Stimulated activated memory B cell treated with anti-CD40 and anti-IgM and Interleukin-4, amounts not matched to agents 10 μg/mL and 1 μg/mL and 100 μg/mL, for 72 hours (primary cell): ENCODE measurements around the gene RRN3.
"Not testable (repeated sequence)": the region's sequence is repeated elsewhere in the genome, so short reads cannot be mapped to it uniquely, and the experiment has no call there.

Experiments used
- ATAC-seq: fragments of 150-1000 bp; cut with Tn5 transposase; 2 replicates; pipeline ENCODE4 v1.10.0; 2021
- H3K27ac Mint-ChIP-seq: one replicate; pipeline ENCODE4 v1.8.0; 2022; ENCODE audit warnings: mild to moderate bottlenecking, mixed read lengths
- H3K27me3 Mint-ChIP-seq: one replicate; pipeline ENCODE4 v1.8.0; 2022; ENCODE audit warnings: mixed read lengths
- H3K36me3 Mint-ChIP-seq: one replicate; pipeline ENCODE4 v1.8.0; 2022; ENCODE audit warnings: mixed read lengths
- H3K4me1 Mint-ChIP-seq: one replicate; pipeline ENCODE4 v1.8.0; 2022; ENCODE audit warnings: mixed read lengths
- H3K4me3 Mint-ChIP-seq: one replicate; pipeline ENCODE4 v1.8.0; 2022; ENCODE audit warnings: mild to moderate bottlenecking, moderate library complexity, mixed read lengths
- H3K9me3 Mint-ChIP-seq: one replicate; pipeline ENCODE4 v1.8.0; 2022; ENCODE audit warnings: mixed read lengths

RRN3 gene, protein sequence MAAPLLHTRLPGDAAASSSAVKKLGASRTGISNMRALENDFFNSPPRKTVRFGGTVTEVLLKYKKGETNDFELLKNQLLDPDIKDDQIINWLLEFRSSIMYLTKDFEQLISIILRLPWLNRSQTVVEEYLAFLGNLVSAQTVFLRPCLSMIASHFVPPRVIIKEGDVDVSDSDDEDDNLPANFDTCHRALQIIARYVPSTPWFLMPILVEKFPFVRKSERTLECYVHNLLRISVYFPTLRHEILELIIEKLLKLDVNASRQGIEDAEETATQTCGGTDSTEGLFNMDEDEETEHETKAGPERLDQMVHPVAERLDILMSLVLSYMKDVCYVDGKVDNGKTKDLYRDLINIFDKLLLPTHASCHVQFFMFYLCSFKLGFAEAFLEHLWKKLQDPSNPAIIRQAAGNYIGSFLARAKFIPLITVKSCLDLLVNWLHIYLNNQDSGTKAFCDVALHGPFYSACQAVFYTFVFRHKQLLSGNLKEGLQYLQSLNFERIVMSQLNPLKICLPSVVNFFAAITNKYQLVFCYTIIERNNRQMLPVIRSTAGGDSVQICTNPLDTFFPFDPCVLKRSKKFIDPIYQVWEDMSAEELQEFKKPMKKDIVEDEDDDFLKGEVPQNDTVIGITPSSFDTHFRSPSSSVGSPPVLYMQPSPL

DNA sequence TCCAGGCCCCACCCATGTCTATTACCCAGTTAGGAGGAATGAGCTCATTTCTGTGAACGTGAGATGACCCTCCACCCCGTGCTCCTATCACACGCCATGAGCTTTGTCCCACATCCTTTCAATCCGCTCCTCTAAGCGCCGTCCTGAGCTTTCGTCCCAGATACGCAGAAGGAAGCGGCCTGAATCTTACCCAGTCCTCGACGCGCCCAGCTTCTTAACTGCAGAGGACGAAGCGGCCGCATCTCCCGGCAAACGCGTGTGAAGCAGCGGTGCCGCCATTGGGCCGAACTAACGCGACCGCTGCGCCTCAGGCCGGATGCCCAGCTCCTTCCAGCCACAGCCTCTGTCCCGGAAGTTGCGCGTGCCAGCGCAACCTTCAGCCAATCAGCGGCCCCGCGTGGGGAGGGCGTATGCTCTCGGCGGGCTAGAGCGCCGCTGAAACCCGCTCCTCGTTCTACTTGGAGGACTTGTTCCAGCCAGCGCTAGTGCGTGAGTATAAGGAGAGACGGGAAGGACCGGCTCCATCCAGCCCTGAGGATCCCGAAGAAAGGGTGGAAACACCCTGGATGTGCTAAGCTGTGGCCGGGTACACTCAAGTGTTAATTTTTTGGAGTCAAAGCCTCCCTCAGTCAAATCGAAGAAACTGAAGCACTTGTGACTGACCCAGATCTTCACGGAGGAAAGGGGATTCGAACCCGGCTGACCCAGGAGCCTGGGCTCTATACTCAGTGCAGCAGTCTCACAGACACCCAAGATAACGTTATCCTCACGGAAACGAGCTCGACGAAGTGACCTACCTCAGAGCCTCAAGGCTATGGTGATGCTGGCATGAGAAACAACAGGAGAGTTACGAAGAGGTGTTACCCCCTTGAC, at the start of gene RRN3:
TSS of gene RRN3 (minus strand) at position 318 of the 873 bp plus-strand sequence. CDS start at position 279, 39 bp downstream.
- H3K27ac Mint-ChIP-seq = peak within 1 kb of the TSS; percentile 97
- H3K27me3 Mint-ChIP-seq, H3K9me3 Mint-ChIP-seq, H3K36me3 Mint-ChIP-seq: not testable (repeated sequence)
- H3K4me1 Mint-ChIP-seq = peaks cover 17% of the 10 kb centered on the region
- peak; percentile 100 for ATAC-seq
- peak within 1 kb of the TSS; percentile 93 for H3K4me3 Mint-ChIP-seq

- not testable (repeated sequence) for H3K27me3 Mint-ChIP-seq, H3K4me3 Mint-ChIP-seq, H3K9me3 Mint-ChIP-seq, H3K36me3 Mint-ChIP-seq, H3K27ac Mint-ChIP-seq
- peaks cover 17% of the 10 kb centered on the region for H3K4me1 Mint-ChIP-seq
- ATAC-seq = peak; percentile 2
Observed at GRCh38 chr16:15143601-15144091, 49.6 kb upstream of the RRN3 start.

- H3K9me3 Mint-ChIP-seq, H3K4me3 Mint-ChIP-seq, H3K27ac Mint-ChIP-seq, H3K27me3 Mint-ChIP-seq, H3K36me3 Mint-ChIP-seq: not testable (repeated sequence)
- H3K4me1 Mint-ChIP-seq = peaks cover 17% of the 10 kb centered on the region
- ATAC-seq = peak; percentile 18
Observed at GRCh38 chr16:15142891-15143600, 49.0 kb upstream of the RRN3 start.

GRCh38 chr16:15142107-15142890, 48.2 kb upstream of the RRN3 start:
- not testable (repeated sequence) for H3K27ac Mint-ChIP-seq, H3K27me3 Mint-ChIP-seq, H3K4me3 Mint-ChIP-seq, H3K36me3 Mint-ChIP-seq, ATAC-seq, H3K9me3 Mint-ChIP-seq
- peaks cover 15% of the 10 kb centered on the region for H3K4me1 Mint-ChIP-seq

GRCh38 chr16:15141586-15141985, 47.5 kb upstream of the RRN3 start:
- Mint-ChIP-seq H3K9me3 (no peaks in the 10 kb centered on the region), H3K27me3 (no peaks in the 10 kb centered on the region), H3K4me3 (no peak overlapping the region), H3K27ac (no peak overlapping the region), H3K4me1 (peaks cover 12% of the 10 kb centered on the region), H3K36me3 (no peaks in the 10 kb centered on the region)
- ATAC-seq = no peak

GRCh38 chr16:15140444-15141365, 46.6 kb upstream of the RRN3 start:
- peak; percentile 35 for ATAC-seq
- not testable (repeated sequence) for H3K27ac Mint-ChIP-seq, H3K9me3 Mint-ChIP-seq

DNA sequence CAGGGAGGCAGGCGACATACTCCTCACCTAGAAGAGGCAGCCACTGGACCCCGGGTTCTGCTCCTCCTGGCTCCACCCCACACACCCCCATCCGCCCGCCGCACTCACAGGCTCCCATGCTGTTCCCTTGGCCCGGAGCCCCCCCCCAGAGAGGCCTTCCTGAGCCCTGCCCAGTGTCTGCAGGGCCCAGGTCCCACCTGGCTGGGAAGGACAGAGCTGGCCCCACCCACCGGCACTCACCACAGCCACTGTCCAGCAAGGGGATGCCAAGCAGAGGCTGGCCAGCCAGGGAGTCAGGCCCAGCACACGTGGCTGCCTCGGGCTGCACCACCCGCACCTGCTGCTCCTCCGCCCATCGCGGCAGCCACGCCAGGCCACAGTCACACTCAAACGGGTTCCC, 43.4 kb upstream of the RRN3 start:
- not testable (repeated sequence) for H3K4me1 Mint-ChIP-seq, ATAC-seq, H3K9me3 Mint-ChIP-seq, H3K27me3 Mint-ChIP-seq, H3K4me3 Mint-ChIP-seq, H3K27ac Mint-ChIP-seq, H3K36me3 Mint-ChIP-seq

More at GRCh38 chr16:15140444-15141365, 46.6 kb upstream of the RRN3 start:
- H3K36me3 Mint-ChIP-seq, H3K4me3 Mint-ChIP-seq, H3K27me3 Mint-ChIP-seq: not testable (repeated sequence)
- peaks cover 12% of the 10 kb centered on the region for H3K4me1 Mint-ChIP-seq

DNA sequence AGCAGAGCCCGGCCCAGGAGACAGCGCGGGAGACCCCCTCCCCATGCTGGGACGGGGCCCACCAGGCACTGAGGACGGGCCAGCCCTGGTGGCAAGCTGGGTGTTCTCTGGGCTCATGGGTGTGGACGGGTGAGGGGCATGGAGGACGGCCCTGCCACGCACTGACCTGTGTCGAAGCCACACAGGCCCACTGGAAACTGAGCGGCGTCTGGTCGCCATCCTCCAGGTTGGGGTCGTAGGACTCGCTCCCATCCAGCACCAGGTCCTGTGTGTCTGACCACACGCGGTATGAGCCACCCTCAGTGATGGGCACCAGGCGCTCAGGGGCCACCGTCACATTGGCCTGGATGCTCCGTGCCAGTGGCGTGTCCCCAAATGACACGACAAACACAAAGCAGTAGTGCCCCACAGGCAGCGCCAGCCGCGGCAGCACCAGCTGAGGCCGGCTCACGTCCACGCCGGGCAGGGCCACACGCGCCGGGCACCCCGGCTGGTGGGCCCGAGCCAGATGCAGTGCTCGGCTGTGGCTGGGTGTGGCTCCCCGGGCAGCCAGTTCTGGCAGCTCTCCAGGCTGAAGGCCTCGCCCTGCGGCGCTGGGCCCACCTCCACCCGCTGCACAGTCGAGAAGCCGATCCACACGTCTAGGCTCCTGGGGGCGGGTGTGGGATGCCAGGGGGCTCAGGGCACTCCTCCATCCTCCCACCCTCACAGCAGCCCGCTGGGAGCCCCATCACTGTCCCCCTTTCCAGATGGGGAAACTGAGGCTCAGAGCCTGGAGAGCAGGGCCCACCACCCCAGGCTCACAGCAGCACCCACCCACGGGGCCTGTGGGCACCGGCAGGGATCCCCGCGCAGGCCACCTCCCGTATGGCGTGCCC, 41.6 kb upstream of the RRN3 start:
- not testable (repeated sequence) for H3K9me3 Mint-ChIP-seq, H3K4me1 Mint-ChIP-seq, H3K27me3 Mint-ChIP-seq, ATAC-seq, H3K4me3 Mint-ChIP-seq, H3K27ac Mint-ChIP-seq, H3K36me3 Mint-ChIP-seq

DNA sequence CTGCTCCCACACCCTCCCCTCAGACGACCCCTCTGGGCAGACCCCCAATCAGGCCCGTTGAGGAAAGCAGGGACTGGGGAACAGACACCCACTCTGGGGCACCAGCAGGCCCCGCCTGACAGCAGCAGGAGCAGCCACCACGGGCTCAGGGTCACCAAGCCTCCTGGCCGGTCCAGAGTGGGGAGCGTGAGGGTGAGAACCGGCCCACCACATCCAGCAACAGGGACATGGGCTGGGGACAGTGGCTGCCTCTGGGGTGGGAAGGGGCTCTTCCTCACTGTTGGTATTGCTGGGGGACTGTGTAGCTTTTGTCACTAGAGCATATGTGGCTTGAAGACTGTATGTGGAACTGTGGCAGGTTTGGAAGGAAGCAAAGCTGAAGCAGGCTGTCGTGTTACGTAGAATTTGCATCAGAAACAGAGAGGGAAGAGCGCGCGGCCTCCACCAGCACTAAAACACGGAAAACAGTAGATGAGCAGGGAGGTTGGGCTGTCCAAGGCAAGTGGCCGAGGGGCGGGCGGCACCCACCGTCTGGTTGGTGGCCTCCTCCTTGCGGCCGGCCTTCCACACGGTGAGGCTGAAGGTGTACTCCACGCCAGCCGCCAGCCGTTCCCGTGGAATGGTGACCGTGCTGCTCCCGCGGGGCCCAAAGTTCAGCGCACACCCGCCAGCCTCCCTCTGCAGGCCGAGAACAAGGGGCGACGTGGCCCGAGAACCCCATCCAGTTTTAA, 40.8 kb upstream of the RRN3 start:
- not testable (repeated sequence) for H3K9me3 Mint-ChIP-seq, H3K4me3 Mint-ChIP-seq, H3K4me1 Mint-ChIP-seq, H3K27ac Mint-ChIP-seq, H3K36me3 Mint-ChIP-seq, H3K27me3 Mint-ChIP-seq, ATAC-seq

GRCh38 chr16:15133554-15133953, 39.5 kb upstream of the RRN3 start:
- not testable (repeated sequence) for H3K27ac Mint-ChIP-seq, H3K36me3 Mint-ChIP-seq, H3K27me3 Mint-ChIP-seq, H3K4me1 Mint-ChIP-seq, ATAC-seq, H3K9me3 Mint-ChIP-seq, H3K4me3 Mint-ChIP-seq

GRCh38 chr16:15132719-15133428, 38.8 kb upstream of the RRN3 start:
- H3K36me3 Mint-ChIP-seq, ATAC-seq, H3K4me3 Mint-ChIP-seq, H3K27me3 Mint-ChIP-seq, H3K9me3 Mint-ChIP-seq, H3K4me1 Mint-ChIP-seq, H3K27ac Mint-ChIP-seq: not testable (repeated sequence)
